Activated CD4-positive, alpha-beta memory T cell treated with anti-CD3 and anti-CD28 coated beads, Interleukin-2, amount 10 ng/mL, durations not matched to agents 7 days and 5 days (primary cell): ENCODE results near the gene ZMAT5. TPM values are rescaled to one million over a fixed set of nuclear protein-coding genes. Genes with fewer than 3 reads are reported as not detected.
"Not testable (repeated sequence)": the region's sequence is repeated elsewhere in the genome, so short reads cannot be mapped to it uniquely, and the experiment has no call there.

Source experiments
- CTCF ChIA-PET: fragments of 350-600 bp; sonication (Branson Sonifier 250); formaldehyde crosslinking; loops from one replicate; lab custom pipeline; 2021; ENCODE audit warnings: antibody characterized with exemption, inconsistent platforms; lab: Charles Lee
- POLR2A ChIA-PET: fragments of 350-600 bp; sonication (Branson Sonifier 250); formaldehyde crosslinking; loops from one replicate; lab custom pipeline; 2021; ENCODE audit warnings: antibody characterized with exemption; lab: Charles Lee
- DNase-seq: peaks from one replicate; pipeline ENCODE4 v3.0.0-alpha.2; 2020
- H3K27ac Mint-ChIP-seq: one replicate; pipeline ENCODE4 v1.8.0; 2021; ENCODE audit warnings: mild to moderate bottlenecking, mixed read lengths
- H3K27me3 Mint-ChIP-seq: one replicate; pipeline ENCODE4 v1.8.0; 2021; ENCODE audit warnings: mixed read lengths
- H3K36me3 Mint-ChIP-seq: one replicate; pipeline ENCODE4 v1.8.0; 2021; ENCODE audit warnings: low read depth, mixed read lengths
- H3K4me1 Mint-ChIP-seq: one replicate; pipeline ENCODE4 v1.8.0; 2021; ENCODE audit warnings: mixed read lengths
- H3K4me3 Mint-ChIP-seq: one replicate; pipeline ENCODE4 v1.8.0; 2021; ENCODE audit warnings: mild to moderate bottlenecking, mixed read lengths
- H3K9me3 Mint-ChIP-seq: one replicate; pipeline ENCODE4 v1.8.0; 2021; ENCODE audit warnings: mixed read lengths
- total RNA-seq, 2 experiments: library from RNA; stranded (reverse); gene quantifications; one replicate each; pipeline ENCODE4 v1.2.3, GENCODE V29; 2021

Gene ZMAT5
- total RNA-seq, 2 experiments from 2014 or later = 23.1 to 26.4 TPM

DNA sequence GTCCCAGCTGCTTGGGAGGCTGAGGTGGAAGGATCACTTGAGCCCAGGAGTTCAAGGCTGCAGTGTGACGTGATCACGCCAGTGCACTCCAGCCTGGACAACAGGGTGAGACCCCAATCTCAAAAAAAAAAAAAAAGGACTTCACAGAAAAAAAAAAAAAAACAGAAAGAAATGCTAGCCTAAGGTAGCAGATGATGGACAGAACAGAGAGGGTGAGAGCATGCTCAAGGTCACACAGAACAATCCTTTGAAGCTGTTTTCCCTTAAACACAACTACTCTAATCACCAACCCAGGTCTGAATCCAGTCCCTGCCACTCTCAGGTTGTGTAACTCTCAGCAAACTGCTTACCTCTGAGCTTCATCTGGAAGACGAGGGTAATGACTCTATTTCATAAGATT lies 9.7 kb downstream of the ZMAT5 start:
- H3K36me3 Mint-ChIP-seq = no peaks in the 10 kb centered on the region
- no peak overlapping the region for H3K27ac Mint-ChIP-seq
- no peak for DNase-seq
- ChIA-PET POLR2A (interaction anchor here (0.6 to 1.5 kb wide), 3 partner anchors 9 to 177 kb away, joined by 3 to 5 read pairs (median 3); no protein-coding TSS in a partner anchor), CTCF (interaction anchor here (0.7 to 1.6 kb wide), 2 partner anchors 9 to 126 kb away, joined by 3 read pairs; partner anchors contain the start of gene ZMAT5)
- no peak overlapping the region for H3K4me3 Mint-ChIP-seq
- peaks cover 3% of the 10 kb centered on the region for H3K4me1 Mint-ChIP-seq
- H3K27me3 Mint-ChIP-seq = no peaks in the 10 kb centered on the region
- H3K9me3 Mint-ChIP-seq = no peaks in the 10 kb centered on the region

DNA sequence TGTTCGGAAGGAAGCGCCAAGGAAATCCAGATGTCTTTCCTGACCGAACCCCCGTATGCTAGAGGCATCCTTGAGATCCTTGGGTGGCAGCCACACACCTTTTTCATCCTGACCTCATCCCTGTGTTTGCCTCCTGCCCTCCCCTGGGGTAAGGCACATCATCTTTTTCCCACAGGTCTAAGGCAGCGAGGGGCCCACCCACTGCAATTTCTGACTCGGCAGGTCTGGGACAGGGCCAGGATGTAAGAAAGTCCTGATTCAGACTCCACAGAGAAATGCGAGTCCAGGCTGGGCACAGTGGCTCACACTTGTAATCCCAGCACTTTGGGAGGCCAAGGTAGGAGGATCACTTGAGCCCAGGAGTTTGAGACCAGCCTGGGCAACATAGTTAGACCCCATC lies 10.5 kb downstream of the ZMAT5 start:
- no peak overlapping the region for H3K27ac Mint-ChIP-seq
- no peak for DNase-seq
- no peaks in the 10 kb centered on the region for H3K36me3 Mint-ChIP-seq
- H3K4me1 Mint-ChIP-seq = peaks cover 8% of the 10 kb centered on the region
- CTCF ChIA-PET = interaction anchor here (1.6 kb wide), 1 partner anchor 10 kb away, joined by 3 read pairs; the partner anchor contains the start of gene ZMAT5
- POLR2A ChIA-PET = interaction anchor here (0.8 to 1.1 kb wide), 2 partner anchors 10 to 176 kb away, joined by 3 read pairs; no protein-coding TSS in a partner anchor
- no peaks in the 10 kb centered on the region for H3K27me3 Mint-ChIP-seq
- no peaks in the 10 kb centered on the region for H3K9me3 Mint-ChIP-seq
- no peak overlapping the region for H3K4me3 Mint-ChIP-seq

- Mint-ChIP-seq H3K4me3 (no peak overlapping the region), H3K27me3 (no peaks in the 10 kb centered on the region), H3K9me3 (no peaks in the 10 kb centered on the region), H3K27ac (no peak overlapping the region), H3K36me3 (peaks cover 2% of the 10 kb centered on the region), H3K4me1 (peaks cover 13% of the 10 kb centered on the region)
- no peak for DNase-seq
- POLR2A ChIA-PET = interaction anchor here (0.8 kb wide), 1 partner anchor 10 kb away, joined by 3 read pairs; no protein-coding TSS in a partner anchor
- CTCF ChIA-PET = interaction anchor here (1.6 kb wide), 1 partner anchor 10 kb away, joined by 3 read pairs; the partner anchor contains the start of gene ZMAT5
Measured at GRCh38 chr22:29755889-29756288, 10.9 kb downstream of the ZMAT5 start.

- H3K4me1 Mint-ChIP-seq = peaks cover 22% of the 10 kb centered on the region
- CTCF ChIA-PET, DNase-seq, H3K36me3 Mint-ChIP-seq, H3K27ac Mint-ChIP-seq, H3K4me3 Mint-ChIP-seq, POLR2A ChIA-PET, H3K9me3 Mint-ChIP-seq, H3K27me3 Mint-ChIP-seq: not testable (repeated sequence)
Measured at GRCh38 chr22:29754658-29755395, 12.0 kb downstream of the ZMAT5 start.

DNA sequence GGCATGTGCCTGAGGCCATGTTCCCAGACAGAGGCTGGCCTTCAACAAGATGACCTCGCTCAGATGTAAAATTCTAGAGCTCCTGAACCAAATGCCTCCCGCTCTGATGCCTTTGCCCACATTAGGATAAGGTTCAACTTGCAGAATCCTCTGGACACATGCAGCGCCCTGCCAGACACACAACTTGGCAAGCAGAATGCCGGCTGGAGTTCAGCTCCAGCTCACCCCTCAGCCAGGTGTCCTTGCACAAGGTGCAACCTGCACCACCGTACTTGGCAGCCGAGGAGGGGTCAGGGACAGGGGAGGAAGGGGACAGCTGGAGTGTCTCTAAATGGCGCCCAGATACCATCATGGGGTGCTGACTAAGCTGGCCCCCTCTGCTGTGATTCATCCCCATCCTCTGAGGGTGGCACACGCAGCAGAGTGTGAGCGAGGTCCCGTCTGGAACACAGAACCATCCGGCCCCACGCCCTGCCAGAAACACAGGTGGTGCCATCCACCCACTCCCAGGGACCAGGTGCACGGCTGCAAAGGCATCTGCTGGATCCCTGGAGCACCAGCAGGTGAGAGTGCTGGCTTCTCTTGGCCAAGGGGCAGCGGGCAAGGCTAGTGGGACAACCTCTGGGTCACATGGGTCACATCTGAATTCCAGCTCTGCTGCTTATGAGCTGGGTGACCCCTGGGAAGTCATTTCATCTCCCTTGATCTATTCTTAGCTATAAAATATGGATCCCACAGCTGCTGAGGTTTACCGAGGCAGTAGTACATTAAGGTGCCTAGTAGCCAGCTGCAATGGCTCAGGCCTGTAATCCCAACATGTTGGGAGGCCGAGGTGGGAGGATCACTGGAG lies 12.8 kb downstream of the ZMAT5 start:
- H3K4me3 Mint-ChIP-seq = no peak overlapping the region

DNA sequence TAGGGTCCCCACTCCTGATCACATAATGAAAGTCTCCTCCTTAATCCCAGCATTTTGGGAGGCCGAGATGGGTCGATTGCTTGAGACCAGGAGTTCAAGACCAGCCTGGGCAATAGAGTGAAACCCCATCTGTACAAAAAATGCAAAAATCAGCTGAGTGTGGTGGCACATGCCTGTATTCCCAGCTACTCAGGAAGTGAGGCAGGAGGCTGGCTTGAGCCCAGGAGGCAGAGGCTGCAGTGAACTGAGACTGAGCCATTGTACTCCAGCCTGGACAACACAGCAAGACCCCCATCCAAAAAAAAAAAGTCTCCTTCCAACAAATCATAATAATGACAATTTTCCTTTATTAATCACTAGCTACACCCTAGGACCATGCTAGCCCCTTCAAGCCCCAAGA lies 15.1 kb downstream of the ZMAT5 start:
- Mint-ChIP-seq H3K27me3 (no peaks in the 10 kb centered on the region), H3K27ac (peak overlapping the region; percentile 56), H3K9me3 (no peaks in the 10 kb centered on the region), H3K36me3 (peaks cover 5% of the 10 kb centered on the region), H3K4me3 (no peak overlapping the region), H3K4me1 (peaks cover 24% of the 10 kb centered on the region)
- DNase-seq = no peak
- CTCF ChIA-PET = interaction anchor here (1.0 to 1.3 kb wide), 2 partner anchors 116 to 337 kb away, joined by 3 to 4 read pairs; no protein-coding TSS in a partner anchor
- POLR2A ChIA-PET = interaction anchor here (1.1 to 2.8 kb wide), 2 partner anchors 9 to 15 kb away, joined by 3 to 20 read pairs; partner anchors contain the start of genes UQCR10 and ZMAT5

More for the DNA sequence above, 12.8 kb downstream of the ZMAT5 start:
- ChIA-PET CTCF (no interaction called here), POLR2A (no interaction called here)
- H3K36me3 Mint-ChIP-seq = peaks cover 3% of the 10 kb centered on the region
- H3K27ac Mint-ChIP-seq = no peak overlapping the region
- H3K4me1 Mint-ChIP-seq = peaks cover 24% of the 10 kb centered on the region
- no peaks in the 10 kb centered on the region for H3K27me3 Mint-ChIP-seq
- H3K9me3 Mint-ChIP-seq = no peaks in the 10 kb centered on the region
- DNase-seq = no peak

DNA sequence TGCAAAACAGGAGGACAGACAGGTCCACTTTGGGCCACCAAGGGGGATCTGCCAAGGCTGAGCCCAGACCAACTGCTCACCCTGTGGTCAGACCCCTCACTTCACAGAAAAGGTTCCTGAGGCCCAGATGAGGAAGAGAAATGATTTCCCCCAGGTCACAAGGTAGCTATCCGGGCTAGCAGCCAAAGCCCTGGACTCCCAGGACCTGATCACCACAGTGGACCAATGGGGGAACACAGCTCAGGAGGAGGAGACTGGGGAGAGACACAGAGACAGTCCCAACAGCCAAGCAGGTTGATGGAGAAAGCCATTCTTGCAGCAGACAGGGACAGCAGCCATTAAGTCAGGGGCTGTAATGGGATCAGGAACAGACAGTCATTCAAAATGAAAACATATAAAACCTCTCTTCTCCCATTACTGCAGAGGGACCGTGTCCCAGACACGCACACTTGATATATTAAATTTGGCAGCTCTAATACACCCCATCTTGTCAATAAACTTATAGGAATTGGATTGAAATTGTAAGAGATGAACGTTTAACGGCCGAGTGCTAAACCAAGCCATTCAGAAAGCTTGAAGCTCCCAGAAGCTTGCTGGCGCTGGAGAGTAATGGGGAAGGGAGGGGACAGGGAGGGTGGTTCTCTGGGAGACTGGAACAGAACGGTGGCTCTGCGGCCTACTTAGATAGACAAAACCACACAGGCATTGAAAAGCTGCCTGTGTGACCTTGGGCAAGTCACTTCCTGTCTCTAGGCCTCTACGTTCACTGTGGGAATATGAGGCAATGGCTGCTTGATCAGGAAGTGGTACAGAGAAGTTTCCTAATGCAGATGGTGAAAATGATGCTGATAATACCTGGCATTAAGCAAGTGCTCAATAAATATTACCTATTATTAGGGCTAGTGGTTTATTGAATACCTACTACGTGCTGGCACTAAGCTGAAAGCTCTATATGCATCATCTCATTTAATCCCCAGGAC lies 16.0 kb downstream of the ZMAT5 start:
- DNase-seq = peak; percentile 58
- H3K9me3 Mint-ChIP-seq = no peaks in the 10 kb centered on the region
- ChIA-PET CTCF (interaction anchor here (1.0 to 1.3 kb wide), 2 partner anchors 115 to 338 kb away, joined by 3 to 4 read pairs; no protein-coding TSS in a partner anchor), POLR2A (interaction anchor here (1.0 to 2.8 kb wide), 3 partner anchors 8 to 16 kb away, joined by 3 to 20 read pairs (median 3); partner anchors contain the start of genes UQCR10 and ZMAT5)
- H3K36me3 Mint-ChIP-seq = peaks cover 8% of the 10 kb centered on the region
- peak overlapping the region; percentile 81 for H3K27ac Mint-ChIP-seq
- no peak overlapping the region for H3K4me3 Mint-ChIP-seq
- H3K4me1 Mint-ChIP-seq = peaks cover 24% of the 10 kb centered on the region
- no peaks in the 10 kb centered on the region for H3K27me3 Mint-ChIP-seq

DNA sequence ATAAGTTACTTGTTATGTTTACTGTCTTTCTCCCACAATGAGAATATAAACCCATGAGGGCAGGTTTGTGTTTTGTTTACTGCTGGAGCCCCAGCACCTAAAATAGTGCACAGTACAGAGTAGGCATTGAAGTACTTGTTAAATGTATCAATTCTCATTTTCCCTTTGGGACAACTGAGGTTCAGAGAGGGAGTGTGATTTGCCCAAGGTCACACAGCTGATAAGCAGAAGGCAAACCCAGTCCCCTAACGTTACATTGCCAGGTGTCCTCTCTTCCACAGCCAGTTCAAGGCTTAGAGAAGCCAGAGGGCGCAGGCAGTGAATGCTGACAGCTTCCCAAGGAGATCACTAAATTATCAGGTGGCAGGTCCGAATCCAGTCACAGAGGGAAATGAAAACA lies 16.8 kb downstream of the ZMAT5 start:
- no peak for DNase-seq
- H3K27me3 Mint-ChIP-seq = no peaks in the 10 kb centered on the region
- H3K36me3 Mint-ChIP-seq = peaks cover 11% of the 10 kb centered on the region
- CTCF ChIA-PET = no interaction called here
- H3K27ac Mint-ChIP-seq = peak overlapping the region; percentile 22
- POLR2A ChIA-PET = interaction anchor here (1.0 to 2.8 kb wide), 2 partner anchors 9 to 17 kb away, joined by 3 to 20 read pairs; partner anchors contain the start of genes UQCR10 and ZMAT5
- peaks cover 24% of the 10 kb centered on the region for H3K4me1 Mint-ChIP-seq
- H3K4me3 Mint-ChIP-seq = no peak overlapping the region
- no peaks in the 10 kb centered on the region for H3K9me3 Mint-ChIP-seq

GRCh38 chr22:29748248-29748893 lies 18.4 kb downstream of the ZMAT5 start:
- Mint-ChIP-seq H3K36me3 (peaks cover 11% of the 10 kb centered on the region), H3K27me3 (no peaks in the 10 kb centered on the region), H3K4me3 (no peak overlapping the region), H3K4me1 (peaks cover 24% of the 10 kb centered on the region), H3K9me3 (no peaks in the 10 kb centered on the region), H3K27ac (no peak overlapping the region)
- CTCF ChIA-PET = no interaction called here
- POLR2A ChIA-PET = no interaction called here
- no peak for DNase-seq

- H3K9me3 Mint-ChIP-seq = no peaks in the 10 kb centered on the region
- no peaks in the 10 kb centered on the region for H3K27me3 Mint-ChIP-seq
- peaks cover 24% of the 10 kb centered on the region for H3K4me1 Mint-ChIP-seq
- peaks cover 11% of the 10 kb centered on the region for H3K36me3 Mint-ChIP-seq
- H3K4me3 Mint-ChIP-seq = no peak overlapping the region
- CTCF ChIA-PET = no interaction called here
- no peak overlapping the region for H3K27ac Mint-ChIP-seq
- POLR2A ChIA-PET = no interaction called here
- no peak for DNase-seq
Measured at GRCh38 chr22:29747832-29748231, 19.0 kb downstream of the ZMAT5 start.

DNA sequence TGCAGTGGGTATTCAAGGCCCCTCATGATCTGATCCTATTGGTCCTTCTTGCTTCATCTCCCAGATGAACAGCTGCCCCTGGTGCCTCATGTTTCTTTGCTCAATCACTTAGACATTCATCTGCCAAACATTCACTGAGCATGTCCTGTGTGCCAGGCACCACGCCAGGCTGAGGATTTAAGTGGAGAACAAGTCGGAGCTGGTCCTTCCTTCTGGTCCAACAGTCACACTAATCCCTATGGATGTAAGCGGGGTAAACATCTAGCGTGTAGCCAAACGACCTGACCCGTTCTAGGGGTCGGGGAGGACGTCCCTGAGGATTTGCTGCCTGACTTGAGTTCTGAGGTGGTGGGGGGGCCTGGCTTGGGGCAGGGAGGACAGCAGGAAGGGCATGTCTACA lies 21.9 kb downstream of the ZMAT5 start:
- no peaks in the 10 kb centered on the region for H3K27me3 Mint-ChIP-seq
- CTCF ChIA-PET = no interaction called here
- H3K4me3 Mint-ChIP-seq = no peak overlapping the region
- no peaks in the 10 kb centered on the region for H3K9me3 Mint-ChIP-seq
- peaks cover 8% of the 10 kb centered on the region for H3K36me3 Mint-ChIP-seq
- POLR2A ChIA-PET = interaction anchor here (2.2 kb wide), 1 partner anchor 22 kb away, joined by 5 read pairs; the partner anchor contains the start of genes UQCR10 and ZMAT5
- H3K27ac Mint-ChIP-seq = no peak overlapping the region
- H3K4me1 Mint-ChIP-seq = peaks cover 3% of the 10 kb centered on the region
- DNase-seq = no peak
